HepG2 (cell line): Measurements from ENCODE around the gene PPOX. TPM values are rescaled to one million over a fixed set of nuclear protein-coding genes. Genes with fewer than 3 reads are reported as not detected.
A peak's percentile ranks its signal among the peaks of the same experiment; 100 is the strongest.

Experiments used
- CBX2 ChIP-seq, 2 experiments: fragments of 200-600 bp in 1 of 2; sonication (generic); formaldehyde crosslinking in 1 of 2; IDR thresholded peaks; 2 replicates each; pipeline versions ENCODE4 v1.7.0 to v1.8.1; 2018 to 2022; ENCODE audit warnings: low read depth in 2 of 2, low read length in 1 of 2, mild to moderate bottlenecking in 1 of 2, missing genetic modification reagents in 1 of 2
- CREB3 ChIP-seq: sonication (generic); formaldehyde crosslinking; IDR thresholded peaks from 2 replicates; pipeline ENCODE4 v1.5.0; 2020; ENCODE audit warnings: missing genetic modification reagents
- DNMT1 ChIP-seq: sonication (generic); formaldehyde crosslinking; IDR thresholded peaks from 2 replicates; pipeline ENCODE4 v1.5.1; 2020; ENCODE audit warnings: mild to moderate bottlenecking, missing genetic modification reagents
- DNMT3B ChIP-seq: conservative IDR thresholded peaks from 2 replicates; pipeline ENCODE4 v1.6.1; 2016; ENCODE audit warnings: missing biosample characterization, control low read depth
- EP300 ChIP-seq, 3 experiments: sonication (generic) in 1 of 3; formaldehyde crosslinking in 1 of 3; IDR thresholded peaks; 2 replicates each; pipeline versions ENCODE4 v1.5.1 to v1.6.1; 2011 to 2020; ENCODE audit warnings: low read depth in 2 of 3, low read length in 2 of 3, borderline replicate concordance in 1 of 3, improper control_type of control experiment in 1 of 3, mild to moderate bottlenecking in 1 of 3, missing genetic modification reagents in 1 of 3, moderate library complexity in 1 of 3
- ETV6 ChIP-seq: sonication (generic); formaldehyde crosslinking; conservative IDR thresholded peaks from 2 replicates; pipeline ENCODE4 v1.4.0; 2020; ENCODE audit warnings: missing genetic modification reagents
- IKZF1 ChIP-seq: fragments of 450-650 bp; IDR thresholded peaks from 2 replicates; pipeline ENCODE4 v1.7.1; 2016
- MIXL1 ChIP-seq: IDR thresholded peaks from 2 replicates; pipeline ENCODE4 v1.6.1; 2016
- ONECUT2 ChIP-seq: sonication (generic); formaldehyde crosslinking; IDR thresholded peaks from 2 replicates; pipeline ENCODE4 v1.4.0; 2020; ENCODE audit warnings: missing genetic modification reagents
- POLR2AphosphoS5 ChIP-seq: IDR thresholded peaks from 2 replicates; pipeline ENCODE4 v1.6.1; 2012; ENCODE audit warnings: low read depth, low read length
- REXO4 ChIP-seq: sonication (generic); formaldehyde crosslinking; IDR thresholded peaks from 2 replicates; pipeline ENCODE4 v1.8.0; 2022; ENCODE audit warnings: missing genetic modification reagents, mild to moderate bottlenecking, borderline replicate concordance
- SIX1 ChIP-seq: sonication (generic); formaldehyde crosslinking; IDR thresholded peaks from 2 replicates; pipeline ENCODE4 v1.4.0; 2020; ENCODE audit warnings: missing genetic modification reagents, borderline replicate concordance
- ZNF431 ChIP-seq: sonication (generic); formaldehyde crosslinking; IDR thresholded peaks from 2 replicates; pipeline ENCODE4 v1.9.0; 2022; ENCODE audit warnings: missing genetic modification reagents, low read depth, mild to moderate bottlenecking, borderline replicate concordance
- ZNF546 ChIP-seq: sonication (generic); formaldehyde crosslinking; conservative IDR thresholded peaks from 2 replicates; pipeline ENCODE4 v1.8.1; 2023; ENCODE audit warnings: mild to moderate bottlenecking, missing genetic modification reagents
- ZNF800 ChIP-seq: sonication (generic); formaldehyde crosslinking; IDR thresholded peaks from 2 replicates; pipeline ENCODE4 v1.4.0; 2020; ENCODE audit warnings: missing genetic modification reagents
- ZNF850 ChIP-seq: sonication (generic); formaldehyde crosslinking; conservative IDR thresholded peaks from 2 replicates; pipeline ENCODE4 v1.9.0; 2021; ENCODE audit warnings: mild to moderate bottlenecking, missing genetic modification reagents
- polyA plus RNA-seq, 8 experiments: library from polyadenylated mRNA; depleted of rRNA in 3 of 8; stranded (reverse) in 7 of 8; unstranded in 1 of 8; fragments of >200 nt; fragmentation: Illumina TruSeq in 4 of 8; extraction: Trizol in 4 of 8; gene quantifications; 2 replicates each; pipeline versions ENCODE4 v1.2.1 to v1.2.3, GENCODE V29; 2011 to 2016; ENCODE audit warnings: low read depth in 4 of 8, missing spikeins in 1 of 8, mixed read lengths in 1 of 8; ENCODE audit not compliant: insufficient read depth in 1 of 8
- total RNA-seq, 5 experiments: library from RNA; depleted of rRNA; stranded (reverse); fragments of >200 nt; fragmentation: Illumina TruSeq; extraction: Trizol; gene quantifications; 2 replicates each; pipeline ENCODE4 v1.2.3, GENCODE V29; 2016; ENCODE audit warnings: low read depth in 1 of 5
- TF ChIP-seq, protein P1 (sequence below): sonication (generic); formaldehyde crosslinking; IDR thresholded peaks from one replicate; pipeline ENCODE4 v1.5.1; 2020; ENCODE audit warnings: mild to moderate bottlenecking, missing genetic modification reagents; ENCODE audit errors: not compliant biosample characterization

The PPOX gene
- total and polyA plus RNA-seq, 2 of the 13 experiments (the other 11 are each of a cell fraction or from before 2014, with no cell fraction given): 15.5 to 27.7 TPM

- peak; percentile 84 for TF ChIP-seq ZNF800 (CRISPR knock-in tag)
- no peak for TF ChIP-seq ZNF546
- TF ChIP-seq ETV6 (CRISPR knock-in tag): no peak
- no peak for TF ChIP-seq EP300 (IDR thresholded peaks at IDR 0.05; ENCODE audit: low read depth in 2 of 2, low read length in 2 of 2)
- TF ChIP-seq EP300 (CRISPR knock-in tag; IDR thresholded peaks at IDR 0.05; ENCODE audit: borderline replicate concordance): no peak
- no peak; the same call in 1 of the 2 replicates for TF ChIP-seq DNMT3B (CRISPR knock-in tag)
- no peak for TF ChIP-seq IKZF1
- TF ChIP-seq MIXL1 (CRISPR knock-in tag): no peak
- no peak for TF ChIP-seq ONECUT2
- TF ChIP-seq CBX2 (IDR thresholded peaks at IDR 0.05; ENCODE audit: low read depth, low read length): no peak
- no peak for TF ChIP-seq CBX2 (CRISPR knock-in tag; IDR thresholded peaks at IDR 0.05; ENCODE audit: low read depth)
- TF ChIP-seq, protein P1, sequence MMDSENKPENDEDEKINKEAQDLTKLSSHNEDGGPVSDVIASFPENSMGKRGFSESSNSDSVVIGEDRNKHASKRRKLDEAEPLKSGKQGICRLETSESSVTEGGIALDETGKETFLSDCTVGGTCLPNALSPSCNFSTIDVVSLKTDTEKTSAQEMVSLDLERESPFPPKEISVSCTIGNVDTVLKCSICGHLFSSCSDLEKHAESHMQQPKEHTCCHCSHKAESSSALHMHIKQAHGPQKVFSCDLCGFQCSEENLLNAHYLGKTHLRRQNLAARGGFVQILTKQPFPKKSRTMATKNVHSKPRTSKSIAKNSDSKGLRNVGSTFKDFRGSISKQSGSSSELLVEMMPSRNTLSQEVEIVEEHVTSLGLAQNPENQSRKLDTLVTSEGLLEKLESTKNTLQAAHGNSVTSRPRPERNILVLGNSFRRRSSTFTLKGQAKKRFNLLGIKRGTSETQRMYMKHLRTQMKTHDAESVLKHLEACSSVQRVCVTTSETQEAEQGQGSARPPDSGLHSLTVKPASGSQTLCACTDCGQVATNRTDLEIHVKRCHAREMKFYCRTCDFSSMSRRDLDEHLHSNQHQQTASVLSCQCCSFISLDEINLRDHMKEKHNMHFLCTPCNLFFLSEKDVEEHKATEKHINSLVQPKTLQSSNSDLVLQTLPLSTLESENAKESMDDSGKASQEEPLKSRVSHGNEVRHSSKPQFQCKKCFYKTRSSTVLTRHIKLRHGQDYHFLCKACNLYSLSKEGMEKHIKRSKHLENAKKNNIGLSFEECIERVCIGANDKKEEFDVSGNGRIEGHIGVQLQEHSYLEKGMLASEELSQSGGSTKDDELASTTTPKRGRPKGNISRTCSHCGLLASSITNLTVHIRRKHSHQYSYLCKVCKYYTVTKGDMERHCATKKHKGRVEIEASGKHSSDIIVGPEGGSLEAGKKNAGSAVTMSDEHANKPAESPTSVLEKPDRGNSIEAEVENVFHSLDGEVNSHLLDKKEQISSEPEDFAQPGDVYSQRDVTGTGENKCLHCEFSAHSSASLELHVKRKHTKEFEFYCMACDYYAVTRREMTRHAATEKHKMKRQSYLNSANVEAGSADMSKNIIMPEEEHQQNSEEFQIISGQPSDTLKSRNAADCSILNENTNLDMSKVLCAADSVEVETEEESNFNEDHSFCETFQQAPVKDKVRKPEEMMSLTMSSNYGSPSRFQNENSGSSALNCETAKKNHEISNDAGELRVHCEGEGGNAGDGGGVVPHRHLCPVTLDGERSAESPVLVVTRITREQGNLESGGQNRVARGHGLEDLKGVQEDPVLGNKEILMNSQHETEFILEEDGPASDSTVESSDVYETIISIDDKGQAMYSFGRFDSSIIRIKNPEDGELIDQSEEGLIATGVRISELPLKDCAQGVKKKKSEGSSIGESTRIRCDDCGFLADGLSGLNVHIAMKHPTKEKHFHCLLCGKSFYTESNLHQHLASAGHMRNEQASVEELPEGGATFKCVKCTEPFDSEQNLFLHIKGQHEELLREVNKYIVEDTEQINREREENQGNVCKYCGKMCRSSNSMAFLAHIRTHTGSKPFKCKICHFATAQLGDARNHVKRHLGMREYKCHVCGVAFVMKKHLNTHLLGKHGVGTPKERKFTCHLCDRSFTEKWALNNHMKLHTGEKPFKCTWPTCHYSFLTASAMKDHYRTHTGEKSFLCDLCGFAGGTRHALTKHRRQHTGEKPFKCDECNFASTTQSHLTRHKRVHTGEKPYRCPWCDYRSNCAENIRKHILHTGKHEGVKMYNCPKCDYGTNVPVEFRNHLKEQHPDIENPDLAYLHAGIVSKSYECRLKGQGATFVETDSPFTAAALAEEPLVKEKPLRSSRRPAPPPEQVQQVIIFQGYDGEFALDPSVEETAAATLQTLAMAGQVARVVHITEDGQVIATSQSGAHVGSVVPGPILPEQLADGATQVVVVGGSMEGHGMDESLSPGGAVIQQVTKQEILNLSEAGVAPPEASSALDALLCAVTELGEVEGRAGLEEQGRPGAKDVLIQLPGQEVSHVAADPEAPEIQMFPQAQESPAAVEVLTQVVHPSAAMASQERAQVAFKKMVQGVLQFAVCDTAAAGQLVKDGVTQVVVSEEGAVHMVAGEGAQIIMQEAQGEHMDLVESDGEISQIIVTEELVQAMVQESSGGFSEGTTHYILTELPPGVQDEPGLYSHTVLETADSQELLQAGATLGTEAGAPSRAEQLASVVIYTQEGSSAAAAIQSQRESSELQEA (CRISPR knock-in tag): no peak
- no peak for TF ChIP-seq ZNF850 (CRISPR knock-in tag)
- TF ChIP-seq POLR2AphosphoS5: peak; percentile 81
- TF ChIP-seq REXO4 (CRISPR knock-in tag): no peak
- TF ChIP-seq ZNF431 (CRISPR knock-in tag): no peak
- TF ChIP-seq DNMT1 (CRISPR knock-in tag): no peak
- no peak for TF ChIP-seq SIX1 (CRISPR knock-in tag)
- TF ChIP-seq CREB3: 0 out of 2 replicates have a peak, but pooled peaks have one; percentile 6
Observed at GRCh38 chr1:161201836-161202712, 35.8 kb downstream of the PPOX start, which contains the start of gene NDUFS2 (continued).
